Activated CD8-positive, alpha-beta memory T cell treated with anti-CD3 and anti-CD28 coated beads for 24 hours (primary cell): ENCODE data around the gene TAC4.
A peak's percentile ranks its signal among the peaks of the same experiment; 100 is the strongest.
"Not testable (repeated sequence)": the region's sequence is repeated elsewhere in the genome, so short reads cannot be mapped to it uniquely, and the experiment has no call there.

Experiments used
- DNase-seq: peaks from one replicate; pipeline ENCODE4 v3.0.0-alpha.2; 2020

Gene TAC4

DNA sequence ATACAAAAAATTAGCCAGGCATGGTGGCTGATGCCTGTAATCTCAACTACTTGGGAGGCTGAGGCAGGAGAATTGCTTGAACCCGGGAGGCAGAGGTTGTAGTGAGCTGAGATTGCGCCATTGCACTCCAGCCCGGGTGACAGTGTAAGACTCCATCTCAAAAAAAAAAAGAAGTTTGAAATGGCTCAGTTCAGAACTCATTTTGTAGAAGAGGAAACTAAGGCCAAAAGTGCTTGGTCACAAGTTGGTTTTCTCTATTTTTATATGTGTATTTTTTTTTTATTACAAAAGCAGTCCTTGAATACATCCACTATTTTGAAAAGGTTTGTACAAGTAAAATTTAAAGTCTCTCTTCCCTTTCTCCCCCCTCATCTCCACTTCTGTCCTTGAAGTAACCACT is 5.5 kb downstream of the TAC4 start:
- no peak for DNase-seq

DNA sequence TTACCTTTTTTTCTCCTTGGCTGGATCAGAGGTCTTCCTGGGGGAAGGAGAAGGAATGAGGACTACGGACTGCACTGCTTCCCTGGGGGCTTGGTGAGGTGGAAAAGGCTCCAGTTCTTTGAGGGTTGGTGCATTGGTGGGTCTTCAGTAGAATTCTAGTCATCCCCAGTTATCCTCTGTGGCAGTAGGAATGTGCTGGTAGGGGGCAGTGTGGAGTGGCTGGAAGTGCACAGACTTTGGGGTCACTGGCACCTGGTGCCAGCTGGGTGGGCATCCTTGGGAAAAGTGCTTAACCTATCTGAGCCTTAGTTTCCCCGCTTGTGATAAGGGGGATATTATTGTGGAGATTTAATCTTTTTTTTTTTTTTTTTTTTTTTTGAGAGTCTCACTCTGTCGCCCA is 6.3 kb downstream of the TAC4 start:
- no peak for DNase-seq

DNA sequence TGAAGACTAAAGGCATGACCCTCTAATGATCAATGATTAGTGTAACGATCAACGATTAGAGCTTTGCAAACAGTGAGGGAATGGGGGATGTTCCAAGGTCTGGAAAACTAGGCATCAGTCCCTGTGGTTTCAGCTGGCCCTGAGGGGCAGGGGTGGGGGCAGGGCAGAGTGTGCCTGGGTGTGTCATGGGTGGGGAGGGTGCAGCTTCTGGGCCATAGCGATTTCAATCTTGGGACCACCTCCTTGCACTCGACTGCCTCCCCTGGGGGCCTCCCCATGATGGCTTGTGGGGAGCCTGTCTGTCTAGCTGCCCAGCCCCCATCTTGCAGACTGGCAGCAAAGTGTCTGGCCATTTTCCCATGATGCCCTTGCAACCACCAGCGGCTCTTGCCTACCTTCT is 8.4 kb downstream of the TAC4 start:
- DNase-seq: no peak

DNA sequence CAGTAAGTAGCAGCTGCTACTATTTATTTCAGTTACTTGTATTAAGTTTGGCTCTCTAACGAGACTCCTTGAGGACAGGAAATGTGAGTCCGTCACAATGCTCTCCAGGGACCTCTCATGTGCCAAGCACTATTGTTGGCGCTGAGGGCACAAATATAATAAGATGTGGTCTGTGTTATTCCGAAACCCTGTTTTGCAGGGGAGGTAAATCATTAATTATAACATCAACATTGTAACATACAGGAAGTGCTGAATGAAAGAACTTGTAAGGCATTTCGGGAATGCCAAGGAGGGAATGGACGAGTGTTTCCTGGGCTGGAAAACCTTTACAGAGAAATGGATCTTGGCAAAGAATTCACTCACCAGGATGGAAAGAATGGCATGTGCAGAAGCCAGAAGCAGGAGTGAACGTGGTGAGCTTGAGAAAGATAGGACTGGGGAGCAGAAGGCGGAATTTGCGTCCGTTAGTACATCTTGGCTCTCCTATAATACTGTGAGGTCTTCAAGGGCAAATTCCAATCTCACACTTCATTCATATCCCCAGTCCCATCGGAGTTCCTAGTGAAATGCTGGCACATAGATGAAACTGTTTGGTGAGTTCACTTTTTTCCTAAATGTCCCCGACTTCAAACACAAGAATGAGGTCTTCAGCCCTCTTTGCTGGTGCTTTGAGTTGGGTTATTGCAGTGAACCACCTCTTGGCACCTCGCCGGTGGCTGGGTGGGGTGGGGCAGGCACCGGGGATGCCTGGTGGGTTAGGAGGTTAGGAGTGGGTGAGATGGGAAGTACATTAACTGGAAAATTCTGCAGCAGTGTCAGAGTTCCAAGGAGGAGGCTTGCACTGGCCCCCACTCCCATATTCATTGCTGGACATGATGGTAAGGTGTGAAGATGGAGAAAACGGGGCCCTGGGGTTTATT is 11.5 kb downstream of the TAC4 start:
- DNase-seq: no peak

DNA sequence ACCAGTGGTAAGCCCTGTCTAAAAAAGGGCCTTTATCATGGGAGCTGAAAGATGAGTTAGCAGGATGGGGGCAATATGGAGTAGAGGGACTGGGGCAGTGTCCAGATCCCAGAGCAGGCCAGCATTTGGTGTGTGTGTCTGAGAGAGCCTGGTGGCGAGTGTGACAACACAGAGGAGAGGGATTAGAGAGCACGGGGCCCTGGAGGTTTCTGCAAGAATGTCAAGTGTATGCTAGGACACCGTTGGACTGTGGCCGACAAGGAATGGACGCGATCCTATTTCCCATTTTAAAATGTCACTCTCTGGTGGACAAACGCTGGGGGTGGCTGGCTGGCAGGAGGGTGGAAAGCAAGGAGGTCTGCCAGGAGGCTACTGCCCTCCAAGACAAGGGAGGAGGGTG is 12.4 kb downstream of the TAC4 start:
- DNase-seq: no peak

DNA sequence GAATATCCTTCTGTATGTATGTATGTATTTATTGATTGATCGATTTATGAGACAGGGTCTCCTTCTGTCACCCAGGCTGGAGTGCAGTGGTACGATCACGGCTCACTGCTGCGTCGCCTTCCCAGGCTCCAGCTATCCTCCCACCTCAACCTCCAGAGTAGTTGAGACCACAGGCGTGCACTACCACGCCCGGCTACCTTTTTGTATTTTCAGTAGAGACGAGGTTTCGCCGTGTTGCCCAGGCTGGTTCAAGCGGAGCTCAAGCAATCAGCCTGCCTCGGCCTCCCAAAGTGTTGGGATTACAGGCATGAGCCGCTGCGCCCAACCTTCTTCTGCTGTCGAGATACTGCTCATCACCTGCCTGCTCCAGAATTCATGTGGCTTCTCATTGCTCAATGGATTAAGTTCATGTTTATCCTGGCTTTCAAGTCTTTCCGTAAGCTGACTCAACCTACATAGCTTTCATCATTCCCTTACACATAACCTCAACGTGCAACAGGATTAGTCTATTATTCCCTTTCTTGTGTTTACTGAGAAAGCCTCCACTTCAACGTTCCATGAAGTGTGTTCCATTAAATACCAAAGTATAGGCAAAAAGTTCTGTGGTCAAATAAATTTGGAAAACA is 13.6 kb downstream of the TAC4 start:
- no peak for DNase-seq

DNA sequence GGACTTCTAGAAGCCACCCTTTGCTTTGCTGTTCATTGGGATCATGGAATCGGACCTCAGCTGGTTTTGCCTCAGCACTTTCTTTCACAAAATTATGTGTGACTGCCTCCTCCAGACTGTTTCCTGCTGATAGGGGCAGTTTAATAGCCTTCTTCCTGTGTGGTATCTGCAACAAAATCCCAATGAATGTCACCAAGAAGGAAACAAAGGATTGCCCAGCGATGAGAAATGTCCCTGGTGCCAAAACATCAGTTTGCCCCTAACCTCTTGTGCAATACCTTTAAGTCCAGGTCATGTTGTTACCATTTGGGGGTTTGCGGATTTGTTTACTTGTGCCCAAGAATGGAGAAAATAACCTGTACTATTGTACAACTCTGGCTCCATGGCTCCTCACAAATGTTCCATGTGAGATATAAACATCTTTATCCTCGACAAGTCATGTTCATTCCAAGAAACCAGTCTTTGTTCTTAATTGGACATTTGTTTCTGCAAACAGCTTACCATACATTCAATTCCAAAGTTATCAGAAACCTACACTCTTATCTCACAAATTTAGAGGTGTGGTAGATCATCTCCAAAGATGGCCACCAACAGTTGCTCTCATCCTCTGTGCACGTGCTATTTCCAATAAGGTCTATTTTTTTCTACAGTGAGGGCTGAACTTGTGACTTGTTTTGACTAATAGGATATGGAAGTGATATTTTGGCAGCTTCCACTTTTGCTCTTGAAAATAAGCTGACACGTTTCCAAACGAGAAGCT is 14.8 kb downstream of the TAC4 start:
- no peak for DNase-seq

DNA sequence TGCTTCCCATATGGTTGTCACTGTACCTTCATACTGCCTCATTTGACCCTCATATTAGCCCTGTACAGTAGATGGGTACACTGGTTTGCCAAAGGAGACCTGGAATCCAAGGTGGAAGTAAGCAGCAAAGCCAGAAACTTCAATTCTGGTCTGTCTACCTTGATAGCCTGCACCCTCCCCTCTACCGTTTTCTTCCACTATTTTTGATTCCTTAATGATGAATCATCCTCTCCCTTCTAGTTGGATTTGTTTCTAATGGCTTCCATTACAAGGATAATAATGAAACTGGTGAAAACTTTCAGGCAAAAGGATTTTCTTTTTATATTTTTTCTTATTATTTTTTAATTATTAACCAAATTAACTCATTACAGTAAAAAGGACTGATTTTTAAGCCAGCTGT is 17.3 kb downstream of the TAC4 start:
- DNase-seq: no peak

DNA sequence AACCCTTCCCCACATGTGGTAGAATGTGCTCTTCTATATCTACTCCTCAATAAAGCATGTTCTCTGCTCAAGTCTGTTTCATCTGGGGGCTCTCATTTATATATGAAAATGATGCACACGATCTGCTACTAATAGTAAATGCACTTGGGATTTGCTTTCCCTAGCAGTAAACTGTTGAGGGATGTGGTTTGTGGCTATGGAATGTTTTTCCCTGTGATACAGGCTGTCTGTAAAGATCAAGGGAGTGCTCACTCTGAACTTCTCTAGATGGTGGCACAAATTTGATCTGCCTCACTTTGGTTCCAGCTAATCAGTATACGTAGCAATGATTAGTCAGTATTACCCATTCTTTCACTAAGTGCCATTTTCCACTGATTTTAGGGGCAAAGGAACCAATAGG is 18.8 kb downstream of the TAC4 start:
- DNase-seq: no peak

DNA sequence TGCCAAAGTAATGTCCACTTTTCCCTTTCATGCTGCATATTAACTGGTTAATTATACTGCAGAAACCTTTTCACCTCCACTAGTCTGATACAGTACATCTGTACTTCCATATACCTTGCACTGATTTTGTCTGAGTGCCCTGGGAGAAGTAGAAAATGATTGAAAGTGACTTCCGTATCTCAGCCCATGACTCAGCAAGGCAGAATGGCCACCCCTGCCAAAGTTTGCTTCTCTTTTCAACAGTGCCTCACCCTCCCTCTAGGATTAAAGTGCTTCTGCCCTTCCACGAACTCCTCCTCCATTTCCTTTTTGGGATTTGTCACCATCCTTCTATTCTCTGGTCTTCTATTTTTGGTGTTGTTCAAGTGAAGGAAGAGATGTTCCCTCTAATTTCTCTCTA is 19.5 kb downstream of the TAC4 start:
- not testable (repeated sequence) for DNase-seq

DNA sequence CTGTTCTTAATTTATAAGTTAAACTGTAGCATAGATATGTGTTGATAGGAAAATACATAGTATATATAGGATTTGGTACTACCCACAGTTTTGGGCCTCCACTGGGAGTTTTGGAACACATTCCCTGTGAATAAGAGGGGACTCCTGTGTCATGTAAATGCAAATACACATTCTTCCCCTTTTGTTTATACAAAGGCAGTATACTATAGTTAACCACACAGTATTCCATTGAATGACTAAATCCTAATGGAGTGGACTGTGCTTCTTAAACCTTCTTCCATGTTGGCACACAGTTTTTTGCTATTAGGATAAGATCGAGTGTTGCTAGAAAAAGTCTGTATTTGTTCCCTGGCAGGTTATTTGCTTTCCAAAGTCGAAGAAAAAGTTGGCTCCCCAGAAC is 22.2 kb downstream of the TAC4 start:
- no peak for DNase-seq

DNA sequence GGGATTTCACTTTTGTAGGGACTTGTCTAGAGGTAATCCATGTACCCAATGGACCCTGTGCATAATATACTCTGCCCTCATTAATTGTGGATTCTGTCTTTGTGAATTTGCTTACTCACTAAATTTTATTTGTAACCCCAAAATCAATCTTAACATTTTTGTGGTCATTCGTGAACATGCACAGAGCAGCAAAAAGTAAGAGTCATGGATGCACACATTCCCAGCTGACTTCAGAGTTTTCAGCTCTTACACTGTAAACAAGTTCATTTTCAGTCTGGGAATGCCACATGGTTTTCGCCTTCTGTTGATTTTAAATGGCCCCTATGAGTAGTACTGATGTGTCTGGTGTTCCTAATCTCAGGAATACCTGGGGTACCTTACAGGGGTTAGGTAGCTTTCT is 24.3 kb downstream of the TAC4 start:
- DNase-seq: no peak

DNA sequence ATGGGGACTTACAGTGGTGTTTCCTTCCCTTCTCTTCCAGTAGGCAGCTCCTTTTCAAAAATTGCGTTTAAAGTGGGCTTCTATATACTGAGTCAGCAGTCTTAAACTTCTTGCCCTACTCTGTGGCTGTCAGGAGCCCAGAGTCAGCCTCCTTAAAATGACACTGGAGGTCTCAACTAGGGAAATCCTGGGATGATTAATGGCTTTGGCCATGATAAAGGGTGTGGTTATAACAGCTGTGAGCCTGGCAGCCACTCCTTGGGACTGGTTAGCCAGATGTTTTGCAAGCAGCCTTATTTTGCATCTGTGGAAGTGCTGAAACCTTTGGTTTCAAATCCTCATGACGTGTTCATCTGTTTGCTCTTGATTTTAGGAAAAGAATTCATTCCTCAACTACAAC is 25.0 kb downstream of the TAC4 start:
- DNase-seq: no peak

DNA sequence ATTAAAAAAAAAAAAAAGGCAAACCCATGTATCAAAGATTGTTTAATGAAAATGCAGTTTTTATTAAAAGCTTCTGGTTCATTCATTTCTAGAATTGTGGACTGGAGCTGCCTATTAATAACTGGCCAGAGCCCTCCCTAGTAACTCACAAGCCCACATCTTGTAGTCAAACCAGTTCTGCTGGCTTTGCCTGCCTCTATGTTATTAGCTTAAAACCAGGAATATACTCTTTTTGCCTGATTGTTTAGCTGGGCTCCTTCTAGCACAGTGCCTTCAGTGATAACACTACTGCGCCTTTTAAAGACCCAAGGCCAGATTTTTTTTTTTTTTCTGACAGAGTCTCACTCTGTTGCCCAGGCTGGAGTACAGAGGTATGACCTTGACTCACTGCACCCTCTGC is 26.0 kb downstream of the TAC4 start:
- no peak for DNase-seq

DNA sequence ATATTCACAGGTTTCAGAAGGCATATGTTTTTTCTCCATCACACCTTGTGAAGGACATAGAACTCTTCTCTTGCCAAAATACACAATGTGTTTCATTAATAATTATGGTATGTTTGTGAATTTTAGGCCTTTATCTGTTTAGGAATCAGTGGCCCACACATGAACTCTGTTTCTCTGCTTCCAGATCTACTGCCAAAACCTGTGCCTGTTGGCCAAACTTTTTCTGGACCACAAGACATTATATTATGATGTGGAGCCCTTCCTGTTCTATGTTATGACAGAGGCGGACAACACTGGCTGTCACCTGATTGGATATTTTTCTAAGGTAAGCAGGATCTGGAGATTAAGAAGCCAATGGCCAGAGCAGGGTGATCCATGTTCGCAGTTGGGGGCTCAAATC is 26.4 kb downstream of the TAC4 start:
- no peak for DNase-seq

DNA sequence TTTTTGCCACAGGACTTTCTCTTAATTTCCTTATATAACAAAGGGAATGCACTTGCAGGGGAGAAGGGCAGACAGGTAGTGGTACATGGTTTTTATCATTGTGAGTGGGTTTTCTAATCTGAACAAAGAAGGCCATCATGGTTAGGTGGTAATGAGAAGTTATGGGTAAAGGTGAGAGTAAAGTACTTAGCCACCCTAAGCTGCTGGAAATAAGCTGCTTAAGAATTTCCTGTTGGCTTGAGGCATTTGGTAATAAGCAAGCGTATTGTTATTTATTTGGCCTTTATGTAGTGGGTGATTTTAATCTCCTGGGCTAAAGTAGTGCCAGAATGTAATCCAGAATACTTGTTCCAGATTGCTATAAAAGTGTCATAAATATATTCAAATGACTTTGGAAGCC is 27.1 kb downstream of the TAC4 start:
- DNase-seq: no peak

DNA sequence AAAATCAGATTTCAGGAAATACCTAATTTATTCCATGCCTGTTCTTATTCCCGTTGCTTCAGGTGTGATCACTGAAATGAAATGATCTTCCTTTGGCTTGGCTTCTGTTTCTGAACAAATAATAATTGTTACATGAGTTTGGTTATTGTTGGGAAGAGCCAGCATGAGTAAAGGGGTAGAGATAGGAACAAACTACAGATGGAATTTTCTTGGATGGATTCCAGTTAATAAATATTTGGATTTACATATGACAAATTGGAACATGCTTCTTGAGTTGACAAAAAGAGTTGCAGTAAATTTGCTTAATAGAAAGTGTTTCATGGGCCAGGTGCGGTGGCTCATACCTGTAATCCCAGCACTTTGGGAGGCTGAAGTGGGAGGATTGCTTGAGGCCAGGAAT is 28.2 kb downstream of the TAC4 start:
- DNase-seq: no peak

DNA sequence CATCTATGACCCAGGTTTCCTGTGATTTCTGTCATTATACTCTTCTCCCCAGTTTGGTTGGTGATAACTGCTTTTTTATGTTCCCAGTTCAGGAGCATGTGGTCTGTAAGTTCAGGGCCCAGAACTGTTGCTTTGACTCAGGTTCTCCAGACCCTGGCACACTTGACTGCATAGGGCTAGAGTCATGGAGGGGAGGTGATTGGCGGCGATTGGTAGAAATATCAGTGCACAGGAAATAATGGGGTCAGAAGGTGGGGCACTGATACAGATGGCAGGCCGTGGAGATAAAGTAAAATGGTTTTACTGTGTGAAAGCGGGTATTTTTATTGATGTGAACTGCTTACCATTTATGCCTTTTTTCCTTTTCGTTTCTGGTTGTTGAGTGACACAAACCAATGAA is 28.7 kb downstream of the TAC4 start:
- DNase-seq: no peak

DNA sequence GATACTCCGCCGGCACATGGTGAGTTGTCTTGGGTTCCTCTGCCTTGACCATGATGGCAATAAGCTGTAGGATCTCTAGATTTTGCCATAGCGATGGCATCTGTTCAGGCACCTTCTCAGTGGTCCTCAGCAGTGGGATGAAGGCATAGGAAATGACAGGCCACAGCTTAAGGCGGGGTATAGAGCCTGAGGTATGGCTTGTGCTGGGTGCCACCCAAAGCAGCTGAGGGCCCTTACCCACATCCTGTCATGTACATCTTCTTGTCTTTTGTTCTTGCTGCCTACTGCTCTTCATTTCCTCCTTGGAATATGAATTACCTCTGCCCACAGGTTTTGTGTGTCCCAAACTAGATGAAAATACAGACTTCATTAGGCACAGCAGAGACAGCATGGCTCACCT is 29.9 kb downstream of the TAC4 start:
- DNase-seq: peak; percentile 63

DNA sequence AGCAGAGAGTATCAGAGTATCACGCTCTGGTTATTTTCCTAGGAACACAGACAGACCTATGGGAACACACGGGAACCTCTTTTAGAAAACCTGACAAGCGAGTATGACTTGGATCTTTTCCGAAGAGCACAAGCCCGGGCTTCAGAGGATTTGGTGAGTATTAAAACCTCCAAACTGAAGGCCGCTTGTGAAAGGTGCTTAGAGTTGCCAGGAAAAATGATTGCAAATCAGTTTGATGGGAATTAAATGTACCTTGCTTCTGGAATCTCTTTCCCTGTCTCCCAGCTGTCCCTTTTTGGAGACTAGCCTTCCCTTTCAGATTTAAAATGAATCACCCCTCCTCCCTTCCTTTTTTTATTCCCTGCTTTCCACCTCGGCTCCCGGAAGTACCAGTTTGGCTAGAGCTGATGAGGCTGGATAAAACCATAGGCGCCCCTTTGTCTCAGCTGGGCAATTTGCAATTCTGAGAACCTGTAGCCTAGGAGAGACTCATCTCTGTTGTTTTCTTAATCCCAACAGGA is 32.0 kb downstream of the TAC4 start:
- DNase-seq: no peak

DNA sequence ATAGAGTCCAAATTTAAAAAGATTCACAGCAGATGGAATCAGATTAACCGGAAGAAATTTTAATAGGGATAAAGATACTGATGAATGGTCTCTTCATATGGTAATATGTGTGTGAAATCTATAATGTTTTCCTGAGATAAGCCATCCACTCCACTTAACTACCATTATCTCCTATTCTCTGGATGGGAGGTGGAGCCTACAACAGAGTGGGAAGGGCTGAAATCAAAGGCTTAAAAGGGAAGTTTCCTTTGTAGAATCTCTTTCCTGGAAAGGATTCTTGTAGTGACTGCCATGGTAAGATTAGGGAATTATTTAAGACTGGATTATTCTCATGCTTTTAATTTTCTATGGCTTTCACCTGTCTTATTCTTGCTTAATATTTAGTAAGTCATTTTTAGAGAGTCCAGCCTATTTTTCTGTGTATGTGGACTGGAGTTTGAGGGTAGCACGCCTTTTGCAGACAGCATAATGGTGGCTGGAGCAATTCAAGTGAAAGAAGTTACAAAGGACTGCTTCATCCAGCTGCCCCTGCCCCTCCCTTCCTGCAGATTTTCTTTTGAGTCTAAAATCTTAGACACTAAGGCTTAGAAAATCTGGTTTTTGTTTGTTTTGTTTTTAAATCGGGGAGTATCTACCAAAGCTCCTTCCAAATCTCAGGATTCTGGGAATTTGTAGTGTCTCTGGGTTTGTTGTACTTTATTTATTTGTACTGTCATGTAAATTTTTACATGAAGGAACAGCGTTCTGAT is 32.9 kb downstream of the TAC4 start:
- no peak for DNase-seq

DNA sequence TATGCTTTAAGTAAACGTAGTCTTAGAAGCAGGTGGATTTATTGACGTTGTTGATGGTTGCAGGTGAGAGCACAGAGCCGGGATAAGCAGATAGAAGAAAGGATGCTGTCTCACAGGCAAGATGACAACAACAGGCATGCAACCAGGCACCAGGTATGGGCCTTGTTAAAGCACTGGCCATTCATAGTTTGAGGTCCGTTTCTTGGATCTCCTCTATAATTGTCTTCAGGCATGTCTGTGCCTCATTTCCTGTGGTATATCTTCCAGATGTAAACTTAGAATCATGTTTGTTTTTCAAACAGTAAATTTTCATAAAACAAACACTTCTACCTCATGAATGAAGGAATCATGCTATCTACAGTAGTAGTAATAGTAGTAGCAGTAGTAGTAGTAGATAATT is 38.8 kb downstream of the TAC4 start:
- no peak for DNase-seq

DNA sequence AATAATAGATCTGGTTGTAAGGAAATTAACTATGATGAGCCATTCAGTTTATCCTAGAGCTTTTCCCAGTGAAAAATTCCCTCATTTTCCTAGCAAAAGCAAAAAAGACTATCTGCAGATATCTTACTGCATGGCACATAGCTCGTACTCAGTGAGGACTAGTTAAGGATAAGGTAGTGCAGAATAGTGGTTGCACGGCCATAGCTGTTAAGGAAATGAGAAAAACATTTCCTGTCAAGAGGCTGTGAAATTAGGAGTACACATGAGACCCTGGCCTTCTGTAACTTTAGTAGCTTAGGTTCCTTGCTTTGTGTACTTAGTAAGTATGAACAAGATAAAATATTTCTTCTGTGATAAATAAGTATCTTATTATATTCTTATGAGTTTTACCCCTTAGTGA is 49.1 kb downstream of the TAC4 start:
- no peak for DNase-seq
